MM.1S (cell line): ENCODE data around the gene DHH.

Source experiments
- DNase-seq: peaks from one replicate; pipeline ENCODE4 v3.0.0-alpha.2; 2015
- H2AFZ ChIP-seq: fragments of 300-600 bp; sonication (generic); 2 replicates; pipeline ENCODE4 v1.6.0; 2016; ENCODE audit warnings: antibody characterized with exemption, low read length
- H3F3A ChIP-seq: fragments of 300-600 bp; sonication (generic); 2 replicates; pipeline ENCODE4 v1.6.1; 2016; ENCODE audit warnings: mild to moderate bottlenecking, antibody characterized with exemption, low read length, moderate library complexity, mixed read lengths; ENCODE audit not compliant: insufficient read depth
- H3K27ac ChIP-seq: fragments of 300-600 bp; sonication (generic); 2 replicates; pipeline ENCODE4 v1.5.1; 2016; ENCODE audit warnings: mild to moderate bottlenecking, low read length
- H3K27me3 ChIP-seq: fragments of 300-600 bp; sonication (generic); replicated peaks from 2 replicates; pipeline ENCODE4 v1.6.0; 2016; ENCODE audit warnings: low read length; ENCODE audit not compliant: insufficient read depth
- H3K36me3 ChIP-seq: fragments of 300-600 bp; sonication (generic); replicated peaks from 2 replicates; pipeline ENCODE4 v1.6.1; 2016; ENCODE audit warnings: mild to moderate bottlenecking, low read length, mixed read lengths; ENCODE audit not compliant: insufficient read depth
- H3K4me1 ChIP-seq: fragments of 300-600 bp; sonication (generic); 2 replicates; pipeline ENCODE4 v1.6.1; 2016; ENCODE audit warnings: low read length, mixed read lengths
- H3K4me2 ChIP-seq: fragments of 300-600 bp; sonication (generic); 2 replicates; pipeline ENCODE4 v1.6.0; 2016; ENCODE audit warnings: low read depth, low read length
- H3K4me3 ChIP-seq: fragments of 300-600 bp; sonication (generic); 2 replicates; pipeline ENCODE4 v1.5.1; 2016; ENCODE audit warnings: low read length, mixed read lengths
- H3K79me2 ChIP-seq: fragments of 300-600 bp; sonication (generic); 2 replicates; pipeline ENCODE4 v1.6.1; 2016; ENCODE audit warnings: mixed run types, low read length, mixed read lengths
- H3K9ac ChIP-seq: fragments of 300-600 bp; sonication (generic); 2 replicates; pipeline ENCODE4 v1.6.1; 2016; ENCODE audit warnings: low read length, mixed read lengths
- H3K9me2 ChIP-seq: fragments of 300-600 bp; sonication (generic); replicated peaks from 2 replicates; pipeline ENCODE4 v1.6.1; 2016; ENCODE audit warnings: mild to moderate bottlenecking, low read length, mixed read lengths; ENCODE audit not compliant: insufficient read depth
- H3K9me3 ChIP-seq: fragments of 300-600 bp; sonication (generic); replicated peaks from 2 replicates; pipeline ENCODE4 v1.6.1; 2016; ENCODE audit warnings: mild to moderate bottlenecking, low read length, mixed read lengths; ENCODE audit not compliant: insufficient read depth
- H4K20me1 ChIP-seq: fragments of 300-600 bp; sonication (generic); 2 replicates; pipeline ENCODE4 v1.6.1; 2016; ENCODE audit warnings: mild to moderate bottlenecking, low read length, moderate library complexity, mixed read lengths; ENCODE audit not compliant: insufficient read depth
- CTCF ChIP-seq: fragments of 300-600 bp; sonication (generic); IDR thresholded peaks from 2 replicates; pipeline ENCODE4 v1.5.1; 2016; ENCODE audit warnings: antibody characterized with exemption, low read length, mixed read lengths
- EZH2 ChIP-seq: fragments of 300-600 bp; sonication (generic); optimal IDR thresholded peaks from 2 replicates; pipeline ENCODE3; 2017; ENCODE audit warnings: low read depth, mild to moderate bottlenecking, antibody characterized with exemption, low read length, mixed read lengths
- EZH2phosphoT487 ChIP-seq: fragments of 300-600 bp; sonication (generic); IDR thresholded peaks from 2 replicates; pipeline ENCODE4 v1.6.1; 2018; ENCODE audit warnings: antibody characterized with exemption, low read length

DHH gene

GRCh38 chr12:49038291-49038955, 56.2 kb downstream of the DHH start:
- H3F3A ChIP-seq: no peaks in the 10 kb centered on the region
- H3K9me2 ChIP-seq: no peaks in the 10 kb centered on the region
- H3K4me2 ChIP-seq: no peak overlapping the region
- H4K20me1 ChIP-seq: no peaks in the 10 kb centered on the region
- H2AFZ ChIP-seq: no peak overlapping the region
- TF ChIP-seq EZH2 (no peak), CTCF (no peak)
- H3K79me2 ChIP-seq: no peaks in the 10 kb centered on the region
- H3K4me1 ChIP-seq: no peaks in the 10 kb centered on the region
- no peak overlapping the region for H3K4me3 ChIP-seq
- no peak overlapping the region for H3K27ac ChIP-seq
- DNase-seq: no peak
- no peaks in the 10 kb centered on the region for H3K27me3 ChIP-seq
- no peak overlapping the region for H3K9ac ChIP-seq
- H3K9me3 ChIP-seq: no peaks in the 10 kb centered on the region
- no peaks in the 10 kb centered on the region; the same call in 1 of the 2 replicates for H3K36me3 ChIP-seq

DNA sequence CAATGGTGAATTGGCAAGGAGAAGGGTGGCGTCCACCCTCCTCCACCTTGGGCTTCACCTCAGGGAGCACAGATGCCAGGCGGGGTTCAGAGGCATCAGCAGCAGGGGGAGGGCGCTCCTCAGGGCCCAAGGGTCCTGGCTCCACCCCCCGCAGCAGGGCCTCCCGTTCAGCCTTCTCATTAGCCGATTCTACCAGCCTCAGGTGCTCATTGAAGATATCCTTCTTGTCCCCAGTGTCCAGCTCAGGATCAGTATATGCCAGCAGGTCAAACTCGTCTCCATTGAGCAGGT, 56.7 kb downstream of the DHH start:
- Histone ChIP-seq H3K9me3 (no peaks in the 10 kb centered on the region), H3K27me3 (no peaks in the 10 kb centered on the region), H2AFZ (no peak overlapping the region), H3K4me1 (no peaks in the 10 kb centered on the region), H3F3A (no peaks in the 10 kb centered on the region), H3K36me3 (no peaks in the 10 kb centered on the region; the same call in 1 of the 2 replicates), H4K20me1 (no peaks in the 10 kb centered on the region), H3K4me2 (no peak overlapping the region), H3K9me2 (no peaks in the 10 kb centered on the region), H3K79me2 (no peaks in the 10 kb centered on the region), H3K9ac (no peak overlapping the region), H3K27ac (no peak overlapping the region), H3K4me3 (no peak overlapping the region)
- no peak for DNase-seq
- TF ChIP-seq EZH2: no peak
- no peak for TF ChIP-seq EZH2phosphoT487
- TF ChIP-seq CTCF: no peak

GRCh38 chr12:49037111-49037946, 57.3 kb downstream of the DHH start:
- no peak overlapping the region for H3K4me2 ChIP-seq
- DNase-seq: no peak
- no peak overlapping the region for H2AFZ ChIP-seq
- no peaks in the 10 kb centered on the region for H3K9me3 ChIP-seq
- H3K36me3 ChIP-seq: no peaks in the 10 kb centered on the region; the same call in 1 of the 2 replicates
- no peak overlapping the region for H3K4me3 ChIP-seq
- TF ChIP-seq EZH2phosphoT487: no peak
- no peak for TF ChIP-seq EZH2
- TF ChIP-seq CTCF: no peak
- no peak overlapping the region for H3K9ac ChIP-seq
- H3K27ac ChIP-seq: no peak overlapping the region
- H3K79me2 ChIP-seq: no peaks in the 10 kb centered on the region
- no peaks in the 10 kb centered on the region for H3K9me2 ChIP-seq
- H4K20me1 ChIP-seq: no peaks in the 10 kb centered on the region
- H3K27me3 ChIP-seq: no peaks in the 10 kb centered on the region
- H3F3A ChIP-seq: no peaks in the 10 kb centered on the region
- no peaks in the 10 kb centered on the region for H3K4me1 ChIP-seq
